Epithelial cell of proximal tubule (primary cell): ENCODE data around the gene IL15RA. TPM values are rescaled to one million over a fixed set of nuclear protein-coding genes. Genes with fewer than 3 reads are reported as not detected.

Experiments used
- DNase-seq: peaks from one replicate; pipeline ENCODE4 v3.0.0-alpha.2; 2011; ENCODE audit warnings: low read depth
- H3K4me3 ChIP-seq: 2 replicates; pipeline ENCODE4 v1.5.1; 2011; ENCODE audit warnings: low read depth, mild to moderate bottlenecking, low read length
- CTCF ChIP-seq: conservative IDR thresholded peaks from 2 replicates; pipeline ENCODE4 v1.5.1; 2012; ENCODE audit warnings: low read depth, mild to moderate bottlenecking, low read length
- total RNA-seq: library from RNA; depleted of rRNA; stranded (reverse); fragments of >200 nt; gene quantifications from 2 replicates; pipeline ENCODE4 v1.2.3, GENCODE V29; 2015

IL15RA gene
- total RNA-seq, 1 donor from 2014 or later = 12.5 TPM

- TF ChIP-seq CTCF = no peak
- DNase-seq = no peak
These were observed 35.0 kb upstream of the IL15RA start for GRCh38 chr10:6012121-6012905.

GRCh38 chr10:6011558-6011957 lies 34.2 kb upstream of the IL15RA start:
- TF ChIP-seq CTCF = no peak
- DNase-seq = no peak
- H3K4me3 ChIP-seq = no peak overlapping the region

More at GRCh38 chr10:6012121-6012905, 35.0 kb upstream of the IL15RA start:
- H3K4me3 ChIP-seq = no peak overlapping the region

- no peak overlapping the region for H3K4me3 ChIP-seq
- no peak for DNase-seq
- no peak for TF ChIP-seq CTCF
These were observed 33.2 kb upstream of the IL15RA start for GRCh38 chr10:6010569-6010968.

- no peak overlapping the region for H3K4me3 ChIP-seq
- TF ChIP-seq CTCF = no peak
- DNase-seq = no peak
These were observed 32.6 kb upstream of the IL15RA start for GRCh38 chr10:6009961-6010360.

- DNase-seq = no peak
- no peak for TF ChIP-seq CTCF
- H3K4me3 ChIP-seq = no peak overlapping the region
These were observed 31.8 kb upstream of the IL15RA start for GRCh38 chr10:6009150-6009549.

GRCh38 chr10:6008497-6009142 lies 31.3 kb upstream of the IL15RA start:
- DNase-seq = no peak
- TF ChIP-seq CTCF = no peak
- H3K4me3 ChIP-seq = no peak overlapping the region
